HCT116 (cell line): ENCODE measurements around the gene NTSR1. TPM values are rescaled to one million over a fixed set of nuclear protein-coding genes. Genes with fewer than 3 reads are reported as not detected.

Experiments used
- ATAC-seq: fragments of 200-7000 bp; cut with Tn5 transposase; 2 replicates; pipeline ENCODE4 v1.9.1; 2020; ENCODE audit warnings: mild to moderate bottlenecking, moderate library complexity
- BruUV-seq: library from RNA; stranded (reverse); fragments of 400-500 nt; replicated peaks from 2 replicates; lab custom pipeline; 2021; lab: Mats Ljungman, UMichigan
- CTCF ChIA-PET: fragments of 300-600 bp; sonication (Branson Sonifier 250); formaldehyde crosslinking; loops from one replicate; lab custom pipeline; 2021; ENCODE audit warnings: antibody characterized with exemption; lab: Charles Lee
- POLR2A ChIA-PET: fragments of 300-600, 350-600 bp; sonication (Branson Sonifier 250); formaldehyde crosslinking; loops from one replicate; lab custom pipeline; 2021; ENCODE audit warnings: antibody characterized with exemption; lab: Charles Lee
- RAD21 ChIA-PET, 2 experiments: fragments of 300-600 bp; sonication (Branson Sonifier 250); formaldehyde crosslinking; loops; one replicate each; lab custom pipeline; 2023; ENCODE audit warnings: low total read pairs in 2 of 2; ENCODE audit not compliant: uncharacterized antibody in 2 of 2, unreplicated experiment in 2 of 2, low non-redundant PET in 1 of 2; lab: Charles Lee
- DNase-seq: peaks from one replicate; pipeline ENCODE4 v3.0.0-alpha.2; 2010; ENCODE audit warnings: low read depth, low spot score
- H2AFZ ChIP-seq: fragments of 200-600 bp; shearing (Covaris generic), sonication (generic); 2 replicates; pipeline ENCODE4 v1.6.1; 2017; ENCODE audit warnings: low read depth, mixed run types, mixed read lengths, antibody characterized with exemption, low read length; ENCODE audit not compliant: poor library complexity, severe bottlenecking
- H3K27ac ChIP-seq: 2 replicates; pipeline ENCODE4 v1.5.1; 2012; ENCODE audit warnings: low read depth, low read length
- H3K27me3 ChIP-seq: fragments of 200-600 bp; sonication (generic); 2 replicates; pipeline ENCODE4 v1.6.1; 2016; ENCODE audit warnings: mixed run types, low read length, mixed read lengths; ENCODE audit not compliant: insufficient read depth
- H3K36me3 ChIP-seq, 2 experiments: fragments of 200-500 bp in 1 of 2; fragments of 200-600 bp in 1 of 2; sonication (Bioruptor generic) in 1 of 2; sonication (generic) in 1 of 2; 2 replicates each; pipeline versions ENCODE4 v1.5.1 to v1.6.1; 2014 to 2016; ENCODE audit warnings: low read length in 2 of 2, inconsistent platforms in 1 of 2, mixed read lengths in 1 of 2, mixed run types in 1 of 2; ENCODE audit not compliant: insufficient read depth in 2 of 2, control insufficient read depth in 1 of 2
- H3K4me1 ChIP-seq, 2 experiments: fragments of 200-600 bp in 1 of 2; sonication (generic) in 1 of 2; 2 replicates each; pipeline versions ENCODE4 v1.5.1 to v1.6.1; 2012 to 2017; ENCODE audit warnings: low read length in 2 of 2, inconsistent platforms in 1 of 2, mild to moderate bottlenecking in 1 of 2, mixed read lengths in 1 of 2, mixed run types in 1 of 2, moderate library complexity in 1 of 2; ENCODE audit not compliant: insufficient read depth in 2 of 2, control insufficient read depth in 1 of 2
- H3K4me2 ChIP-seq: fragments of 200-600 bp; sonication (generic); 2 replicates; pipeline ENCODE4 v1.6.1; 2017; ENCODE audit warnings: mixed run types, low read length, mixed read lengths
- H3K4me3 ChIP-seq, 2 experiments: fragments of 200-600 bp in 1 of 2; sonication (generic) in 1 of 2; replicated peaks in 1 of 2; 2 replicates each; pipeline ENCODE4 v1.5.1; 2011 to 2016; ENCODE audit warnings: low read length in 2 of 2, control low read depth in 1 of 2, low read depth in 1 of 2, mild to moderate bottlenecking in 1 of 2, mixed read lengths in 1 of 2, mixed run types in 1 of 2
- H3K79me2 ChIP-seq: fragments of 200-600 bp; sonication (generic); 2 replicates; pipeline ENCODE4 v1.6.1; 2017; ENCODE audit warnings: mild to moderate bottlenecking, mixed run types, low read length, moderate library complexity, mixed read lengths; ENCODE audit not compliant: insufficient read depth
- H3K9ac ChIP-seq: fragments of 200-600 bp; sonication (generic); 2 replicates; pipeline ENCODE4 v1.6.1; 2016; ENCODE audit warnings: low read length, mixed read lengths
- H3K9me2 ChIP-seq: fragments of 200-600 bp; sonication (generic), shearing (Covaris generic); 2 replicates; pipeline ENCODE4 v1.6.1; 2017; ENCODE audit warnings: mixed run types, mild to moderate bottlenecking, moderate library complexity; ENCODE audit not compliant: insufficient read depth
- H3K9me3 ChIP-seq, 2 experiments: fragments of 200-500 bp in 1 of 2; fragments of 200-600 bp in 1 of 2; sonication (Bioruptor generic) in 1 of 2; sonication (generic) in 1 of 2; 2 replicates each; pipeline ENCODE4 v1.6.1; 2014 to 2017; ENCODE audit warnings: low read length in 2 of 2, mixed read lengths in 2 of 2, inconsistent platforms in 1 of 2, low read depth in 1 of 2, mild to moderate bottlenecking in 1 of 2, mixed run types in 1 of 2, moderate library complexity in 1 of 2; ENCODE audit not compliant: control insufficient read depth in 1 of 2, insufficient read depth in 1 of 2
- H4K20me1 ChIP-seq: fragments of 200-600 bp; sonication (generic), shearing (Covaris generic); 2 replicates; pipeline ENCODE4 v1.6.1; 2017; ENCODE audit warnings: mixed run types, mild to moderate bottlenecking, moderate library complexity; ENCODE audit not compliant: insufficient read depth
- CBX3 ChIP-seq: IDR thresholded peaks from 2 replicates; pipeline ENCODE4 v1.6.1; 2012; ENCODE audit warnings: low read depth
- CTCF ChIP-seq, 3 experiments: fragments of 200-600 bp in 1 of 3; sonication (generic) in 1 of 3; IDR thresholded peaks in 2 of 3; conservative IDR thresholded peaks in 1 of 3; 2 replicates each; pipeline ENCODE4 v1.5.1; 2012 to 2017; ENCODE audit warnings: low read depth in 2 of 3, low read length in 2 of 3, antibody characterized with exemption in 1 of 3, borderline replicate concordance in 1 of 3, control low read depth in 1 of 3, mild to moderate bottlenecking in 1 of 3, mixed read lengths in 1 of 3, mixed run types in 1 of 3, moderate library complexity in 1 of 3; ENCODE audit not compliant: insufficient read depth in 1 of 3
- EGR1 ChIP-seq: IDR thresholded peaks from 2 replicates; pipeline ENCODE4 v1.6.1; 2012; ENCODE audit warnings: low read depth
- ELF1 ChIP-seq: IDR thresholded peaks from 2 replicates; pipeline ENCODE4 v1.6.1; 2012; ENCODE audit warnings: low read depth, borderline replicate concordance
- EZH2 ChIP-seq: fragments of 200-600 bp; sonication (generic); IDR thresholded peaks from 2 replicates; pipeline ENCODE4 v1.6.1; 2017; ENCODE audit warnings: antibody characterized with exemption, mixed run types
- EZH2phosphoT487 ChIP-seq: fragments of 200-600 bp; IDR thresholded peaks from 2 replicates; pipeline ENCODE4 v1.6.1; 2018; ENCODE audit warnings: antibody characterized with exemption, borderline replicate concordance
- JUND ChIP-seq: IDR thresholded peaks from 2 replicates; pipeline ENCODE4 v1.6.1; 2012
- MAX ChIP-seq: IDR thresholded peaks from 2 replicates; pipeline ENCODE4 v1.6.1; 2012
- POLR2A ChIP-seq: IDR thresholded peaks from 2 replicates; pipeline ENCODE4 v1.7.0; 2011; ENCODE audit warnings: borderline replicate concordance; ENCODE audit not compliant: insufficient read depth, insufficient read length; ENCODE audit errors: extremely low read depth
- POLR2AphosphoS5 ChIP-seq: IDR thresholded peaks from 2 replicates; pipeline ENCODE4 v1.6.1; 2011; ENCODE audit warnings: mild to moderate bottlenecking, low read depth, low read length, moderate library complexity
- RAD21 ChIP-seq: IDR thresholded peaks from 2 replicates; pipeline ENCODE4 v1.6.1; 2012; ENCODE audit warnings: low read depth, mild to moderate bottlenecking
- SP1 ChIP-seq: IDR thresholded peaks from 2 replicates; pipeline ENCODE4 v1.6.1; 2012; ENCODE audit warnings: low read depth
- SRF ChIP-seq: IDR thresholded peaks from 2 replicates; pipeline ENCODE4 v1.6.1; 2012; ENCODE audit warnings: low read depth
- TCF7L2 ChIP-seq: IDR thresholded peaks from 2 replicates; pipeline ENCODE4 v1.7.0; 2011; ENCODE audit warnings: borderline replicate concordance, inconsistent platforms; ENCODE audit not compliant: insufficient read depth, insufficient read length; ENCODE audit errors: extremely low read depth
- YY1 ChIP-seq: IDR thresholded peaks from 2 replicates; pipeline ENCODE4 v1.6.1; 2011; ENCODE audit warnings: low read length, low read depth, moderate library complexity, mild to moderate bottlenecking; ENCODE audit not compliant: insufficient replicate concordance; ENCODE audit errors: extremely low read depth
- ZBTB33 ChIP-seq: IDR thresholded peaks from 2 replicates; pipeline ENCODE4 v1.6.1; 2011; ENCODE audit warnings: mild to moderate bottlenecking, low read length, moderate library complexity; ENCODE audit not compliant: insufficient replicate concordance; ENCODE audit errors: extremely low read depth
- ZFX ChIP-seq: fragments of 450-650 bp; IDR thresholded peaks from 2 replicates; pipeline ENCODE4 v1.6.1; 2017
- ZNF274 ChIP-seq: fragments of 200-500 bp; sonication (Bioruptor generic); IDR thresholded peaks from 2 replicates; pipeline ENCODE4 v1.6.1; 2014; ENCODE audit warnings: mild to moderate bottlenecking, low read depth, low read length, inconsistent platforms
- intact Hi-C: fragments of 100-400 bp; cut with micrococcal nuclease; formaldehyde crosslinking; loops from 2 replicates; pipeline ENCODE4 v1.10.0; 2022
- total RNA-seq: library from RNA; stranded (reverse); gene quantifications from one replicate; pipeline ENCODE4 v1.2.1, GENCODE V29; 2021; ENCODE audit not compliant: unreplicated experiment
- TF ChIP-seq, protein P1 (sequence below): IDR thresholded peaks from 2 replicates; pipeline ENCODE4 v1.6.1; 2012; ENCODE audit warnings: low read depth

Gene NTSR1
- total RNA-seq, 1 experiment from 2014 or later = 187 TPM

DNA sequence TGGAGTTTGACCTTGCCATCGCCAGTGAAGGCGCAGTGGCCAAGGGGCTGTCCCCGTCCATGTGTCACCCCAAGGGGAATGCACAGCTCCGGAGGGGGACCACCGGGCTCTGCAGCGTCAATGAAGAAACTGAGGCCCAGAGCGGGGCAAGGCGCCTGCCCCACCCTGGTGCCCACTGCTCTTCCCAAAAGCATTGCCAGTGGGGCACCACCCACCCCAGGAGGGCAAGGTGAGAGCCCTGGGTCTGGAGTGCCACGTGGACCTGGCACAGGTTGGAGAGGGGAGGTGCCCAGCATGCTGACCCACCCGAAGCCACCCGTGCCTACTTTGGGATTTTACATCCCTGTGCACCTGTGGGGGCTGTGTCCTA, 8.3 kb downstream of the NTSR1 start:
- no peak overlapping the region for H3K9ac ChIP-seq
- H3K4me1 ChIP-seq = peaks cover 29 to 99% of the 10 kb centered on the region in 2 experiments; a peak in 3 of 4 replicates
- CTCF ChIA-PET = no interaction called here
- ATAC-seq = no peak
- peaks cover 46% of the 10 kb centered on the region for H4K20me1 ChIP-seq
- no peak for DNase-seq
- no peaks in the 10 kb centered on the region for H3K9me3 ChIP-seq
- intact Hi-C loops = no loop called here
- TF ChIP-seq RAD21 (no peak), ZBTB33 (no peak), ELF1 (no peak), ZNF274 (no peak), EZH2phosphoT487 (no peak), YY1 (no peak), JUND (no peak), CBX3 (no peak), POLR2AphosphoS5 (no peak), TCF7L2 (no peak), EGR1 (no peak), POLR2A (no peak), SRF (no peak), SP1 (no peak), CTCF (IDR thresholded peaks at IDR 0.05 in 2 of 3, conservative IDR thresholded peaks at IDR 0.05 in 1 of 3; ENCODE audit: borderline replicate concordance in 1 of 3, insufficient read depth in 1 of 3, low read depth in 2 of 3, low read length in 2 of 3) (no peak), MAX (no peak), EZH2 (no peak), ZFX (no peak)
- TF ChIP-seq, protein P1, sequence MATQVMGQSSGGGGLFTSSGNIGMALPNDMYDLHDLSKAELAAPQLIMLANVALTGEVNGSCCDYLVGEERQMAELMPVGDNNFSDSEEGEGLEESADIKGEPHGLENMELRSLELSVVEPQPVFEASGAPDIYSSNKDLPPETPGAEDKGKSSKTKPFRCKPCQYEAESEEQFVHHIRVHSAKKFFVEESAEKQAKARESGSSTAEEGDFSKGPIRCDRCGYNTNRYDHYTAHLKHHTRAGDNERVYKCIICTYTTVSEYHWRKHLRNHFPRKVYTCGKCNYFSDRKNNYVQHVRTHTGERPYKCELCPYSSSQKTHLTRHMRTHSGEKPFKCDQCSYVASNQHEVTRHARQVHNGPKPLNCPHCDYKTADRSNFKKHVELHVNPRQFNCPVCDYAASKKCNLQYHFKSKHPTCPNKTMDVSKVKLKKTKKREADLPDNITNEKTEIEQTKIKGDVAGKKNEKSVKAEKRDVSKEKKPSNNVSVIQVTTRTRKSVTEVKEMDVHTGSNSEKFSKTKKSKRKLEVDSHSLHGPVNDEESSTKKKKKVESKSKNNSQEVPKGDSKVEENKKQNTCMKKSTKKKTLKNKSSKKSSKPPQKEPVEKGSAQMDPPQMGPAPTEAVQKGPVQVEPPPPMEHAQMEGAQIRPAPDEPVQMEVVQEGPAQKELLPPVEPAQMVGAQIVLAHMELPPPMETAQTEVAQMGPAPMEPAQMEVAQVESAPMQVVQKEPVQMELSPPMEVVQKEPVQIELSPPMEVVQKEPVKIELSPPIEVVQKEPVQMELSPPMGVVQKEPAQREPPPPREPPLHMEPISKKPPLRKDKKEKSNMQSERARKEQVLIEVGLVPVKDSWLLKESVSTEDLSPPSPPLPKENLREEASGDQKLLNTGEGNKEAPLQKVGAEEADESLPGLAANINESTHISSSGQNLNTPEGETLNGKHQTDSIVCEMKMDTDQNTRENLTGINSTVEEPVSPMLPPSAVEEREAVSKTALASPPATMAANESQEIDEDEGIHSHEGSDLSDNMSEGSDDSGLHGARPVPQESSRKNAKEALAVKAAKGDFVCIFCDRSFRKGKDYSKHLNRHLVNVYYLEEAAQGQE = no peak
- H3K9me2 ChIP-seq = no peaks in the 10 kb centered on the region
- H3K27ac ChIP-seq = peak overlapping the region; percentile 18; the same call in 1 of the 2 replicates
- no TSS peak for BruUV-seq
- H2AFZ ChIP-seq = no peak overlapping the region
- peaks cover 38 to 97% of the 10 kb centered on the region in 2 experiments for H3K36me3 ChIP-seq
- RAD21 ChIA-PET = no interaction called here
- no peaks in the 10 kb centered on the region for H3K27me3 ChIP-seq
- H3K79me2 ChIP-seq = peaks cover 100% of the 10 kb centered on the region
- H3K4me2 ChIP-seq = no peak overlapping the region
- POLR2A ChIA-PET = interaction anchor here (1.7 kb wide), 1 partner anchor 12 kb away, joined by 4 read pairs; no protein-coding TSS in a partner anchor
- H3K4me3 ChIP-seq = no peak overlapping the region
